PC-9 (cell line): ENCODE data around the gene DIP2C. TPM values are rescaled to one million over a fixed set of nuclear protein-coding genes. Genes with fewer than 3 reads are reported as not detected.

ENCODE experiments used
- BruUV-seq: library from RNA; stranded (reverse); fragments of 400-500 nt; replicated peaks from 2 replicates; lab custom pipeline; 2021; lab: Mats Ljungman, UMichigan
- CTCF ChIA-PET: fragments of 300-600 bp; sonication (Branson Sonifier 250); formaldehyde crosslinking; loops from one replicate; lab custom pipeline; 2022; ENCODE audit warnings: antibody characterized with exemption; lab: Charles Lee
- POLR2A ChIA-PET: fragments of 300-600 bp; sonication (Branson Sonifier 250); formaldehyde crosslinking; loops from one replicate; lab custom pipeline; 2022; ENCODE audit warnings: antibody characterized with exemption; ENCODE audit not compliant: unreplicated experiment; lab: Charles Lee
- DNase-seq, 2 experiments: peaks; one replicate each; pipeline versions ENCODE4 v3.0.0 to v3.0.0-alpha.2; 2015 to 2022; ENCODE audit warnings: mixed read lengths in 1 of 2
- H2AFZ ChIP-seq: fragments of 200-600 bp; sonication (generic); 2 replicates; pipeline ENCODE4 v1.8.1; 2017; ENCODE audit warnings: antibody characterized with exemption
- H3F3A ChIP-seq: fragments of 200-600 bp; sonication (generic); 2 replicates; pipeline ENCODE4 v1.8.1; 2017; ENCODE audit warnings: antibody characterized with exemption, mild to moderate bottlenecking, low read depth; ENCODE audit not compliant: insufficient read depth
- H3K27ac ChIP-seq: fragments of 200-600 bp; sonication (generic); 2 replicates; pipeline ENCODE4 v1.6.1; 2016; ENCODE audit warnings: mixed run types
- H3K27me3 ChIP-seq: fragments of 200-600 bp; sonication (generic); 2 replicates; pipeline ENCODE4 v1.6.1; 2016; ENCODE audit warnings: low read depth, mixed run types; ENCODE audit not compliant: insufficient read depth
- H3K36me3 ChIP-seq: fragments of 200-600 bp; sonication (generic); 2 replicates; pipeline ENCODE4 v1.6.1; 2016; ENCODE audit warnings: low read depth, mixed run types
- H3K4me1 ChIP-seq: fragments of 200-600 bp; sonication (generic); replicated peaks from 2 replicates; pipeline ENCODE4 v1.6.1; 2016; ENCODE audit warnings: mixed run types; ENCODE audit not compliant: insufficient read depth
- H3K4me2 ChIP-seq: fragments of 200-600 bp; sonication (generic); 2 replicates; pipeline ENCODE4 v1.6.1; 2017; ENCODE audit warnings: mixed run types
- H3K4me3 ChIP-seq: fragments of 200-600 bp; sonication (generic); 2 replicates; pipeline ENCODE4 v1.6.1; 2016; ENCODE audit warnings: mixed run types
- H3K79me2 ChIP-seq: fragments of 200-600 bp; sonication (generic); 2 replicates; pipeline ENCODE4 v1.6.1; 2017; ENCODE audit warnings: low read depth, mixed run types
- H3K9me2 ChIP-seq: fragments of 200-600 bp; sonication (generic); 2 replicates; pipeline ENCODE4 v1.8.1; 2017; ENCODE audit warnings: mild to moderate bottlenecking; ENCODE audit not compliant: insufficient read depth
- H3K9me3 ChIP-seq: fragments of 200-600 bp; sonication (generic); 2 replicates; pipeline ENCODE4 v1.8.1; 2016; ENCODE audit warnings: low read depth; ENCODE audit not compliant: insufficient read depth
- H4K20me1 ChIP-seq: fragments of 200-600 bp; sonication (generic); 2 replicates; pipeline ENCODE4 v1.8.1; 2017; ENCODE audit not compliant: insufficient read depth
- CTCF ChIP-seq: fragments of 200-600 bp; sonication (generic); conservative IDR thresholded peaks from 2 replicates; pipeline ENCODE4 v1.6.1; 2017; ENCODE audit warnings: mixed run types, antibody characterized with exemption, mild to moderate bottlenecking, moderate library complexity
- EZH2 ChIP-seq: fragments of 200-600 bp; sonication (generic); IDR thresholded peaks from 2 replicates; pipeline ENCODE4 v1.8.0; 2017; ENCODE audit warnings: antibody characterized with exemption, low read depth
- intact Hi-C: fragments of 100-400 bp; cut with micrococcal nuclease; formaldehyde crosslinking; loops from one replicate; pipeline ENCODE4 v1.10.0; 2022; ENCODE audit not compliant: unreplicated experiment
- total RNA-seq: library from RNA; stranded (reverse); gene quantifications from 2 replicates; pipeline ENCODE4 v1.2.3, GENCODE V29; 2021

DIP2C gene
- total RNA-seq, 1 experiment from 2014 or later: 0.83 TPM

DNA sequence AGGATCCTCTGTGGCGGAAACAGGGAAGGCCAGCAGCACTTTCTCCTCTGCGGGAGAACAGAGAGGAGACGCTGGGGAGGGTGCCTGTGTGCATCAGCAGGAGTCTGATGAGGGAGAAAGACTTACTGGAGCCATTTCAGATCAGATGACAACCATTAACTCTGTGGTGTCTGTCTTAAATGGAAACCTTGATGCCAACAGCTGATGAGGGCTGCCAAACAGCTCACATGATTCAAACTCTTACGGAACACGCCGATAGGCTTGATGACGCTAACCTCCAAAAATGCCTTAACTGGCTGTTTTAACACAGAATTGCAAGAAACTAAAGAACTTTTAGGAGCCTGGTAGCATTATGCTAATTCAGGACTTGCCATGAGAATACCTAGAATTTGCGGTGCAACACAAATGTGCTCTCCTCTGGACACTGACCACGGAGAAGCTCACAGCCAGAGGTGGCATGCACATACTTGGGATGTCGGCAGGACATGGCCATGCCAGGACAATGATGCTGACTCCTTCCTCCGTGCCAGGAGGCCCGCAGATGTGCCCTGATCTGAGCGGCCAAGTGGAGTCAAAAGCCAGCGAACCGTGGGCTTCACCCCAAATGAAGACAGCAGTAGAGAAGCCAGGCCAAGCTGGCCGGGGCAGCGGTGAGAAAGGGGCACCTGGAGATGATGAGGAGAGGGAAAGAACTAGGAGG, 399.3 kb downstream of the DIP2C start:
- no peaks in the 10 kb centered on the region for H3F3A ChIP-seq
- H3K4me1 ChIP-seq: no peaks in the 10 kb centered on the region
- BruUV-seq: no TSS peak
- no peak overlapping the region for H3K4me2 ChIP-seq
- peaks cover 82% of the 10 kb centered on the region for H3K27me3 ChIP-seq
- no peak overlapping the region for H3K27ac ChIP-seq
- no peak overlapping the region for H3K4me3 ChIP-seq
- ChIA-PET CTCF (no interaction called here), POLR2A (no interaction called here)
- TF ChIP-seq EZH2: no peak
- TF ChIP-seq CTCF: no peak
- no peaks in the 10 kb centered on the region for H3K79me2 ChIP-seq
- H3K9me3 ChIP-seq: no peaks in the 10 kb centered on the region
- DNase-seq: no peak
- H4K20me1 ChIP-seq: no peaks in the 10 kb centered on the region
- H2AFZ ChIP-seq: no peak overlapping the region
- intact Hi-C loops: no loop called here
- H3K36me3 ChIP-seq: no peaks in the 10 kb centered on the region
- H3K9me2 ChIP-seq: no peaks in the 10 kb centered on the region

GRCh38 chr10:289581-289980, 399.9 kb downstream of the DIP2C start:
- no peak for DNase-seq
- Histone ChIP-seq H3K9me3 (no peaks in the 10 kb centered on the region), H3F3A (no peaks in the 10 kb centered on the region), H3K4me1 (no peaks in the 10 kb centered on the region), H3K4me3 (no peak overlapping the region), H3K27me3 (peaks cover 82% of the 10 kb centered on the region), H3K79me2 (no peaks in the 10 kb centered on the region), H3K36me3 (no peaks in the 10 kb centered on the region), H3K4me2 (no peak overlapping the region), H3K9me2 (no peaks in the 10 kb centered on the region), H2AFZ (no peak overlapping the region), H4K20me1 (no peaks in the 10 kb centered on the region), H3K27ac (no peak overlapping the region)
- intact Hi-C loops: no loop called here
- BruUV-seq: no TSS peak
- CTCF ChIA-PET: no interaction called here
- POLR2A ChIA-PET: no interaction called here
- TF ChIP-seq CTCF: no peak
- no peak for TF ChIP-seq EZH2

- TF ChIP-seq CTCF: no peak
- Histone ChIP-seq H3K9me3 (no peaks in the 10 kb centered on the region), H2AFZ (no peak overlapping the region), H4K20me1 (no peaks in the 10 kb centered on the region), H3K27me3 (peaks cover 83% of the 10 kb centered on the region), H3K79me2 (no peaks in the 10 kb centered on the region), H3K4me1 (no peaks in the 10 kb centered on the region), H3K27ac (no peak overlapping the region), H3K4me2 (no peak overlapping the region), H3K4me3 (no peak overlapping the region), H3K9me2 (no peaks in the 10 kb centered on the region), H3K36me3 (no peaks in the 10 kb centered on the region), H3F3A (no peaks in the 10 kb centered on the region)
- ChIA-PET POLR2A (interaction anchor here (0.7 kb wide), 1 partner anchor 42 kb away, joined by 6 read pairs; no protein-coding TSS in a partner anchor), CTCF (no interaction called here)
- BruUV-seq: no TSS peak
- DNase-seq: no peak
- intact Hi-C loops: no loop called here
Measured at GRCh38 chr10:288316-289200, 400.9 kb downstream of the DIP2C start.
